Liver (tissue), 9 donors: ENCODE data around the gene GARIN1A. TPM values are rescaled to one million over a fixed set of nuclear protein-coding genes. Genes with fewer than 3 reads are reported as not detected.

ENCODE experiments used
- DNase-seq: peaks from one replicate; pipeline ENCODE4 v3.0.0-alpha.2; 2017; ENCODE audit warnings: low spot score
- H3K27ac ChIP-seq, 2 donors: one replicate each; pipeline ENCODE4 v1.7.0; 2013; ENCODE audit warnings: inconsistent platforms in 2 of 2, low read length in 2 of 2, control low read depth in 1 of 2, low read depth in 1 of 2, mild to moderate bottlenecking in 1 of 2
- H3K27me3 ChIP-seq, 4 donors: one replicate each; pipeline versions ENCODE4 v1.6.1 to v1.7.0; 2013; ENCODE audit warnings: low read length in 3 of 4, inconsistent platforms in 1 of 4, mild to moderate bottlenecking in 1 of 4, moderate library complexity in 1 of 4; ENCODE audit not compliant: control insufficient read depth in 4 of 4, insufficient read depth in 4 of 4
- H3K36me3 ChIP-seq, 4 donors: one replicate each; pipeline versions ENCODE4 v1.6.1 to v1.7.0; 2013; ENCODE audit warnings: low read length in 3 of 4, mild to moderate bottlenecking in 3 of 4, low read depth in 1 of 4, moderate library complexity in 1 of 4; ENCODE audit not compliant: control insufficient read depth in 4 of 4, insufficient read depth in 3 of 4
- H3K4me1 ChIP-seq, 4 donors: one replicate each; pipeline versions ENCODE4 v1.6.1 to v1.7.0; 2013; ENCODE audit warnings: low read length in 3 of 4, mild to moderate bottlenecking in 3 of 4, moderate library complexity in 1 of 4; ENCODE audit not compliant: control insufficient read depth in 4 of 4, insufficient read depth in 4 of 4
- H3K4me3 ChIP-seq, 3 donors: one replicate each; pipeline versions ENCODE4 v1.6.1 to v1.7.0; 2013; ENCODE audit warnings: low read length in 3 of 3, control low read depth in 1 of 3, low read depth in 1 of 3, mild to moderate bottlenecking in 1 of 3
- H3K9ac ChIP-seq, 2 donors: one replicate each; pipeline ENCODE4 v1.7.0; 2013; ENCODE audit warnings: low read length in 2 of 2, mild to moderate bottlenecking in 2 of 2, moderate library complexity in 2 of 2, control low read depth in 1 of 2, low read depth in 1 of 2
- H3K9me3 ChIP-seq, 4 donors: one replicate each; pipeline versions ENCODE4 v1.6.1 to v1.7.0; 2013; ENCODE audit warnings: low read length in 3 of 4; ENCODE audit not compliant: control insufficient read depth in 4 of 4
- CTCF ChIP-seq: fragments of 150-350 bp; IDR thresholded peaks from 2 replicates; pipeline ENCODE4 v1.5.1; 2017; ENCODE audit warnings: improper control_type of control experiment, low read depth, low read length; ENCODE audit not compliant: missing input control
- EGR1 ChIP-seq, 2 donors: IDR thresholded peaks; 2 replicates each; pipeline ENCODE4 v1.6.1; 2016 to 2018; ENCODE audit warnings: antibody characterized with exemption in 2 of 2, low read depth in 2 of 2
- FOXA1 ChIP-seq: IDR thresholded peaks from 2 replicates; pipeline ENCODE4 v1.6.1; 2016; ENCODE audit warnings: antibody characterized with exemption
- FOXA2 ChIP-seq: IDR thresholded peaks from 2 replicates; pipeline ENCODE4 v1.6.1; 2016; ENCODE audit warnings: antibody characterized with exemption
- GABPA ChIP-seq, 2 donors: IDR thresholded peaks in 1 of 2; conservative IDR thresholded peaks in 1 of 2; 2 replicates each; pipeline ENCODE4 v1.6.1; 2016; ENCODE audit warnings: antibody characterized with exemption in 2 of 2, mild to moderate bottlenecking in 1 of 2, moderate library complexity in 1 of 2
- HNF4A ChIP-seq, 2 donors: conservative IDR thresholded peaks; 2 replicates each; pipeline ENCODE4 v1.6.1; 2016; ENCODE audit warnings: antibody characterized with exemption in 2 of 2, mild to moderate bottlenecking in 2 of 2
- HNF4G ChIP-seq: IDR thresholded peaks from 2 replicates; pipeline ENCODE4 v1.6.1; 2016; ENCODE audit warnings: antibody characterized with exemption
- JUND ChIP-seq, 2 donors: IDR thresholded peaks; 2 replicates each; pipeline ENCODE4 v1.6.1; 2016; ENCODE audit warnings: antibody characterized with exemption in 2 of 2
- MAX ChIP-seq: IDR thresholded peaks from 2 replicates; pipeline ENCODE4 v1.6.1; 2016; ENCODE audit warnings: antibody characterized with exemption
- NR2F2 ChIP-seq: IDR thresholded peaks from 2 replicates; pipeline ENCODE4 v1.6.1; 2016; ENCODE audit warnings: antibody characterized with exemption
- RAD21 ChIP-seq, 2 donors: IDR thresholded peaks; 2 replicates each; pipeline ENCODE4 v1.6.1; 2016; ENCODE audit warnings: antibody characterized with exemption in 2 of 2, mild to moderate bottlenecking in 2 of 2
- RXRA ChIP-seq, 2 donors: IDR thresholded peaks; 2 replicates each; pipeline ENCODE4 v1.6.1; 2017 to 2018; ENCODE audit warnings: antibody characterized with exemption in 2 of 2, mild to moderate bottlenecking in 1 of 2
- SP1 ChIP-seq: IDR thresholded peaks from 2 replicates; pipeline ENCODE4 v1.6.1; 2018; ENCODE audit warnings: antibody characterized with exemption, mild to moderate bottlenecking
- TAF1 ChIP-seq: conservative IDR thresholded peaks from 2 replicates; pipeline ENCODE4 v1.6.1; 2016; ENCODE audit warnings: antibody characterized with exemption, mild to moderate bottlenecking
- YY1 ChIP-seq: IDR thresholded peaks from 2 replicates; pipeline ENCODE4 v1.6.1; 2016; ENCODE audit warnings: antibody characterized with exemption, mild to moderate bottlenecking
- WGBS: extraction: QIAGEN DNeasy Blood & Tissue Kit; methylation state at CpG from one replicate; pipeline ENCODE4 v1.1.7; 2013; 5-methylcytosine and 5-hydroxymethylcytosine counted together
- polyA plus RNA-seq, 2 donors: library from polyadenylated mRNA; stranded (reverse) in 1 of 2; unstranded in 1 of 2; fragments of 200-250 nt in 1 of 2; fragments of >200 nt in 1 of 2; fragmentation: Nextera tagmentation in 1 of 2; extraction: Ambion mirVana in 1 of 2; gene quantifications; one replicate each; pipeline versions ENCODE4 v1.2.1 to v1.2.3, GENCODE V29; 2013 to 2015
- total RNA-seq, 2 donors: library from RNA; depleted of rRNA; stranded (reverse); fragments of >200 nt; gene quantifications; one replicate each; pipeline ENCODE4 v1.2.3, GENCODE V29; 2014
- TF ChIP-seq, protein P1 (sequence below): IDR thresholded peaks from 2 replicates; pipeline ENCODE4 v1.6.1; 2016; ENCODE audit warnings: antibody characterized with exemption
- TF ChIP-seq, protein P2 (sequence below): IDR thresholded peaks from 2 replicates; pipeline ENCODE4 v1.6.1; 2016; ENCODE audit warnings: antibody characterized with exemption, mild to moderate bottlenecking
- donor health status: healthy.
- donor health status: healthy.
- donor health status: healthy.
- donor health status: healthy.
- donor health status: healthy.

GARIN1A gene
- total and polyA plus RNA-seq, 4 donors = 0.08 to 0.50 (median 0.19) TPM

DNA sequence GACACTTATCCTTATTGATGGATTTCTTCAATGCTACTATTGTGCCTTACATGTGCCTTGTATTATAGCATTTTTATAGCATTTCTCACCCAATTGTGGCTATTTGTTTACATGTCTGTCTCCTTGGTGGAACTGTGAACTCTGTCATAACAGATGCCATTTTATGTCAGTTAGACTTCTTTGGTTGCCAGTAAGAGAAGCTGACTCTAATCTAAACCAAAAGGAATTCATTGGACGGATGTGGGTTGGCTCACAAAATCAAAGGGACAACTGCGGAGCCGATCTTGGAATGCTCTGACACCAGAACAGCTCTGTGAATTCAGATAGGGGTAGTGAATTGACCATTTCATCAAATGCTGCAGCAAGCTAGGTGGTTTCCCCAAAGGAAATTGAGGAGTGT, 15.0 kb downstream of the GARIN1A start:
- no peak overlapping the region for H3K4me3 ChIP-seq
- 94% methylated on average over 3 of the region's 3 CpGs for WGBS
- no peaks in the 10 kb centered on the region for H3K36me3 ChIP-seq
- TF ChIP-seq NR2F2 (no peak), FOXA1 (no peak), CTCF (no peak), EGR1 (IDR thresholded peaks at IDR 0.05; ENCODE audit: low read depth in 2 of 2) (no peak), YY1 (no peak), GABPA (IDR thresholded peaks at IDR 0.05 in 1 of 2, conservative IDR thresholded peaks at IDR 0.05 in 1 of 2) (no peak), MAX (no peak), RXRA (IDR thresholded peaks at IDR 0.05) (no peak)
- TF ChIP-seq, protein P1, sequence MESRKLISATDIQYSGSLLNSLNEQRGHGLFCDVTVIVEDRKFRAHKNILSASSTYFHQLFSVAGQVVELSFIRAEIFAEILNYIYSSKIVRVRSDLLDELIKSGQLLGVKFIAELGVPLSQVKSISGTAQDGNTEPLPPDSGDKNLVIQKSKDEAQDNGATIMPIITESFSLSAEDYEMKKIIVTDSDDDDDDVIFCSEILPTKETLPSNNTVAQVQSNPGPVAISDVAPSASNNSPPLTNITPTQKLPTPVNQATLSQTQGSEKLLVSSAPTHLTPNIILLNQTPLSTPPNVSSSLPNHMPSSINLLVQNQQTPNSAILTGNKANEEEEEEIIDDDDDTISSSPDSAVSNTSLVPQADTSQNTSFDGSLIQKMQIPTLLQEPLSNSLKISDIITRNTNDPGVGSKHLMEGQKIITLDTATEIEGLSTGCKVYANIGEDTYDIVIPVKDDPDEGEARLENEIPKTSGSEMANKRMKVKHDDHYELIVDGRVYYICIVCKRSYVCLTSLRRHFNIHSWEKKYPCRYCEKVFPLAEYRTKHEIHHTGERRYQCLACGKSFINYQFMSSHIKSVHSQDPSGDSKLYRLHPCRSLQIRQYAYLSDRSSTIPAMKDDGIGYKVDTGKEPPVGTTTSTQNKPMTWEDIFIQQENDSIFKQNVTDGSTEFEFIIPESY = no peak
- no peaks in the 10 kb centered on the region for H3K4me1 ChIP-seq
- no peaks in the 10 kb centered on the region for H3K27me3 ChIP-seq
- H3K9ac ChIP-seq = no peak overlapping the region
- H3K27ac ChIP-seq = no peak overlapping the region
- no peak for DNase-seq
- H3K9me3 ChIP-seq = no peaks in the 10 kb centered on the region

DNA sequence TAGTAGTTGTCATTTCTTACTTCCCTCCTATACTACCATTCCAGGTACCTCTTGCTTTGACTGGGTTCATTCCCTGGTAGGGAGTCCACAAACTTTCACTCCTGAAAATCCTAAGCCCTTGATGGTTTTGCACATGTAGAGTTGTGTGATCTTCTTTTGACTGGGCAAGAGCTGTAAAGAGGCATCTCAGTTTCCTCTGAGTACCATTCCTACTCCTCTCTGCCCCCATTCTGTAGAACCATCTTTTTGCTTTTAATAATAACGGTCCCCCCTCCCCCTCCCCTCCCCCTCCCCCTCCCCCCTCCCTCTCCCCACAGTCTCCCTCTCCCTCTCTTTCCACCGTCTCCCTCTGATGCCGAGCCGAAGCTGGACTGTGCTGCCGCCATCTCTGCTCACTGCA, 16.4 kb downstream of the GARIN1A start:
- Histone ChIP-seq H3K36me3 (no peaks in the 10 kb centered on the region), H3K4me1 (no peaks in the 10 kb centered on the region), H3K9ac (no peak overlapping the region), H3K27ac (no peak overlapping the region), H3K9me3 (no peaks in the 10 kb centered on the region), H3K27me3 (no peaks in the 10 kb centered on the region), H3K4me3 (no peak overlapping the region)
- WGBS = 84% methylated on average over 4 of the region's 5 CpGs
- no peak for DNase-seq
- TF ChIP-seq RXRA (IDR thresholded peaks at IDR 0.05) (no peak), YY1 (no peak), EGR1 (IDR thresholded peaks at IDR 0.05; ENCODE audit: low read depth in 2 of 2) (no peak), JUND (IDR thresholded peaks at IDR 0.05) (no peak), MAX (no peak), HNF4A (conservative IDR thresholded peaks at IDR 0.05) (no peak), RAD21 (IDR thresholded peaks at IDR 0.05) (no peak), FOXA2 (no peak), GABPA (IDR thresholded peaks at IDR 0.05 in 1 of 2, conservative IDR thresholded peaks at IDR 0.05 in 1 of 2) (no peak), CTCF (no peak), NR2F2 (no peak), TAF1 (no peak), SP1 (no peak), HNF4G (no peak)
- TF ChIP-seq, protein P2, sequence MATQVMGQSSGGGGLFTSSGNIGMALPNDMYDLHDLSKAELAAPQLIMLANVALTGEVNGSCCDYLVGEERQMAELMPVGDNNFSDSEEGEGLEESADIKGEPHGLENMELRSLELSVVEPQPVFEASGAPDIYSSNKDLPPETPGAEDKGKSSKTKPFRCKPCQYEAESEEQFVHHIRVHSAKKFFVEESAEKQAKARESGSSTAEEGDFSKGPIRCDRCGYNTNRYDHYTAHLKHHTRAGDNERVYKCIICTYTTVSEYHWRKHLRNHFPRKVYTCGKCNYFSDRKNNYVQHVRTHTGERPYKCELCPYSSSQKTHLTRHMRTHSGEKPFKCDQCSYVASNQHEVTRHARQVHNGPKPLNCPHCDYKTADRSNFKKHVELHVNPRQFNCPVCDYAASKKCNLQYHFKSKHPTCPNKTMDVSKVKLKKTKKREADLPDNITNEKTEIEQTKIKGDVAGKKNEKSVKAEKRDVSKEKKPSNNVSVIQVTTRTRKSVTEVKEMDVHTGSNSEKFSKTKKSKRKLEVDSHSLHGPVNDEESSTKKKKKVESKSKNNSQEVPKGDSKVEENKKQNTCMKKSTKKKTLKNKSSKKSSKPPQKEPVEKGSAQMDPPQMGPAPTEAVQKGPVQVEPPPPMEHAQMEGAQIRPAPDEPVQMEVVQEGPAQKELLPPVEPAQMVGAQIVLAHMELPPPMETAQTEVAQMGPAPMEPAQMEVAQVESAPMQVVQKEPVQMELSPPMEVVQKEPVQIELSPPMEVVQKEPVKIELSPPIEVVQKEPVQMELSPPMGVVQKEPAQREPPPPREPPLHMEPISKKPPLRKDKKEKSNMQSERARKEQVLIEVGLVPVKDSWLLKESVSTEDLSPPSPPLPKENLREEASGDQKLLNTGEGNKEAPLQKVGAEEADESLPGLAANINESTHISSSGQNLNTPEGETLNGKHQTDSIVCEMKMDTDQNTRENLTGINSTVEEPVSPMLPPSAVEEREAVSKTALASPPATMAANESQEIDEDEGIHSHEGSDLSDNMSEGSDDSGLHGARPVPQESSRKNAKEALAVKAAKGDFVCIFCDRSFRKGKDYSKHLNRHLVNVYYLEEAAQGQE = no peak
- TF ChIP-seq, protein P1 = no peak
